Smooth muscle cell of the brain vasculature (primary cell): ENCODE data around the gene RAP1GAP.

Experiments used
- DNase-seq: peaks from one replicate; pipeline ENCODE4 v3.0.0-alpha.2; 2012; ENCODE audit warnings: low read depth, low spot score

Gene RAP1GAP

DNA sequence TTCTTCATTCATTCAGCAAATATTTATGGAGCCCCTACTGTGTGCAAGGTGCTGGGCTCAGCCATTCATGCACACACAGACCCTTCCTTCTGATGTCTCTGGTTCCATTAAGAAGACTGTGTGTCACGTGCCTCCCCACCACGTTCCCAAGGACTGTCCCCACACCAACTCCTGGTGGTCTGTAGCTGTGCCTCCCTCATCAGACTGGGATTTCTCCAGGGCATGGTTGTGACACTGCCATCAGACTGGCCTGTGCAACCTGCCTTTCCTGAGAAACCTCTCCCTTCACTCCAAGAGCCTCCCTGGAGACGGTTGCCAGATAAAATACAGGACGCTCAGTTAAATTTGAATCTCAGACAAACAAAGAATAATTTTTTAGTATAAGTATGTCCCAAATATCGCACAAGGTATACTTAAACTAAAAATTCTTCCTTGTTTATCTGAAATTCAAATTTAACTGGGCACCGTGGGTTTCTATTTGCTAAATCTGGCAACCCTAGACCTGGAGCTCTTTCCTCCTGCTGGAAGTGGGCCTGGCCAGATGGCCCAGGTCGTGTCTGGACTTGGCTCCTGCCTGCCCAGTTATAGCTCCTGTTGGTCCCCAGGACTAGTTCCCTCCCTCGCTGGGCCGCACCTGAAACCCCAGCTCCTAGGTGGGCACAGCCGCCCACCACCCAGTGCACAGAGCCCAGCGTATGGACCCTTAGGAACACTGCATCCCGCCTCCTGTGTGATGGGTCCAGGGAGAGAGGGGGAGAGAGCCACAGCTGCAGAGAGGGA is 76.9 kb downstream of the RAP1GAP start:
- no peak for DNase-seq

- DNase-seq, result no peak
Observed at GRCh38 chr1:21590934-21591333, 78.2 kb downstream of the RAP1GAP start.

- DNase-seq, result no peak
Observed at GRCh38 chr1:21590126-21590880, 78.9 kb downstream of the RAP1GAP start.

DNA sequence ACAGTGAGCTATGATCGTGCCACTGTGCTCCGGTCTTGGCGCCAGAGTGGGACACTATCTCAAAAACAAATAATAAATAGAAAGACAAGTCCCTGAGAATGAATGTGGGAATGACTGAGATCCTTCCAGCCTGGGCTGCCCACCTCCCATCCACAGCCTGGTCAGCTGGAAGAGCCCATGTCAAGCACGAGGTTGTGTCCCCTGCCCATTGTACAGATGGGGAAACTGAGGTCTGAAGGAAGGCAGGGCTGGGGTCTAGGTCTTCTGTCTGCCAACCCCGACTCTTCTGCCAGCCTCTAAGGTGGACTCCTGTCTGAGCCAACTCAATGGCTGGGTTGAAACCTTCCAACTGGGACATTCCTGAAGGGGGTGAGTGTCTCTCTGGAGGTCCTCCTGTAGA is 79.5 kb downstream of the RAP1GAP start:
- no peak for DNase-seq

DNA sequence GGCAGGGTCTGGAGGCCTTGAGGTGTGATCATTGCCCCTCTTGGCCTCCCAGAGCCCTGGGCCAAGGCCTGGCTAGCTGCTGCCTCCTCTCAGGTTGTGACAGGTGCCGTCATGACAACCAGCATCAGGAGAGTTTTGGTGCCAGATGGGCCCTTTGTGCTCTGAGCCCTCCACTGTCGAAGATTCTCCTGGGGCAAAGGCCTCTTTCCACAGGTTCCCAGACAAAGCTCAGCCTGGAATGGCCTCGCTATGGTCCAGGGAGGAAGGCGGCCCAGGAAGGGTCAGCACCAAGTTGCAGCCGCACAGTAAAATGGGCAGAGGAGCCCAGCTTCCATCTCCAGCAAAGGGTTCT is 81.6 kb downstream of the RAP1GAP start:
- DNase-seq, result no peak

DNA sequence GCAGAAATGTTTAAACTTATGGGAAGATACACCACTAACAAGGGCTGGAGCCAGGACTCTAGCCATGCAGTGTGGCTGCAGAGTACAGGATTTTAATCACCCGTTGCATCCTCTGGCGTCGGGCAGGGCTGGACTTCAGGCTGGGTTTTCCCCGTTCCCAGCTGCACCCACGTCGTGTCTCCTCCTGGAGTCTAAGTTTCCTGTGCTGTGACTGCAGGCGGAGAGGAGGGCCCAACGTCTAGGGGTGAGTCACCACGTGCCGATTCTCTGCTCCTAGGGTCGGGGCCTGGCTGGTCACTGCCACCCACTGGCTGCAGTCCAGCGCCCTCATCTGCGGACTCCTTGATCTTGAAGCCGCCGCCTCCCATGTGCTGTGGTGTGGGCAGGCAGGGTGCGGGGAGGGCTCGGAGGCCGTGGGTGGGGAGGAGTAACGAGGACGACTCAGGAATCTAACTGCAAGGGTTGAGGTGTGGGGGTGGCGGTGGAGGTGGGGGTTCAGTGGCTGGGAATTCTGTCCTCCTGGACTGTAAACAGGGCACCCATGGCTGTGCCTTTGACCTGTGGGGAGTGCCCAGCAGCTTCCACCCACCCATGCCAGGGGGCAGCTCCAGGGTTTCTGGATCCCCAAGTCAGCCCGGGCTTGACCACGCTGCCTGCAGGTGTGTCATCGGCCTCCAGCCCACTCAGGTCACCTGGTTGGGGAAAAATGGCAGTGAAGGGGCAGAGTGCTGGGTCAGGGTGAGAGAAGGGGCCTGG is 82.1 kb downstream of the RAP1GAP start:
- no peak for DNase-seq

DNA sequence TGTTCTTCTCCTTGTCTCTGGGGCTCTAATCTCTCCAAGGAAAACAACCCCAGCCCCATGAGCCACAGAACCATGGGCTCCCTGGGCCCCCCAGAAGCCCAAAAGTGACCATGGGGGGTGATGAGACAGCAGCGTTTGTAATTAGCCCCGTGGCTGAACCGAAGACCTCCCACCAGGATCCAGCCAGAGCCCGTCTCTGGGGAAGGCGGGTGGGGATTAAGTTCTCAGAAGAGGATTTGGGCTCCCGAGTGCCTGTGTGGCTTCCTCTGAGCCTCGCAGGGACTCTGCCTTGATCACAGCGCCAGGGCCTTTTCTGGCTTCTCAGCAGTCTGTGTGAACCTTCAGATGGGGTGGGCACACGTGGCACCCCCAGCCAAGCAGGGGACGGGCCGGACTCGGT is 82.9 kb downstream of the RAP1GAP start:
- no peak for DNase-seq

- DNase-seq, result no peak
Observed at GRCh38 chr1:21585037-21585436, 84.1 kb downstream of the RAP1GAP start.

DNA sequence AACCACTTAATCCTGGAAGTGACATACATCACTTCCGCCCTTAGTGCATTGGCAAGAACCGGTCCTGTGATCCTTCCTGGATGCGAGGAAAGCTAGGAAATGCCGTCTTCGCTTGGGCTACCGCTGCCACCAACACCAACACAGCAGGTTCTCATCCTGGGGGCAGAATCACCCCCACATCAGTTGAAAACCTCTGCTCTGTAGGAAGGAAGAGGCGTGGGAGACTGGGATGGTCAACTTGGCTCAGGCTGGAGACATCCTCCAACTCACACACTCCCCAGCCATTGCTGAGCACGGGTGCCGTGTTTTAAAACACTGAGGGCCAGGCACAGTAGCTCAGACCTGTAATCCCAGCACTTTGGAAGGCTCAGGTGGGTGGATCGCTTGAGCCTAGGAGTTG is 85.1 kb downstream of the RAP1GAP start:
- no peak for DNase-seq

GRCh38 chr1:21579791-21580190 is 89.4 kb downstream of the RAP1GAP start:
- DNase-seq, result no peak

GRCh38 chr1:21577933-21578332 is 91.2 kb downstream of the RAP1GAP start:
- no peak for DNase-seq

- DNase-seq, result no peak
Observed at GRCh38 chr1:21577324-21577723, 91.8 kb downstream of the RAP1GAP start.

- DNase-seq, result no peak
Observed at GRCh38 chr1:21576798-21577187, 92.4 kb downstream of the RAP1GAP start.

GRCh38 chr1:21576031-21576797 is 92.9 kb downstream of the RAP1GAP start:
- no peak for DNase-seq

- no peak for DNase-seq
Observed at GRCh38 chr1:21575351-21575942, 93.7 kb downstream of the RAP1GAP start.

GRCh38 chr1:21574466-21575151 is 94.5 kb downstream of the RAP1GAP start:
- DNase-seq, result no peak

- DNase-seq, result no peak
Observed at GRCh38 chr1:21573971-21574465, 95.1 kb downstream of the RAP1GAP start.

DNA sequence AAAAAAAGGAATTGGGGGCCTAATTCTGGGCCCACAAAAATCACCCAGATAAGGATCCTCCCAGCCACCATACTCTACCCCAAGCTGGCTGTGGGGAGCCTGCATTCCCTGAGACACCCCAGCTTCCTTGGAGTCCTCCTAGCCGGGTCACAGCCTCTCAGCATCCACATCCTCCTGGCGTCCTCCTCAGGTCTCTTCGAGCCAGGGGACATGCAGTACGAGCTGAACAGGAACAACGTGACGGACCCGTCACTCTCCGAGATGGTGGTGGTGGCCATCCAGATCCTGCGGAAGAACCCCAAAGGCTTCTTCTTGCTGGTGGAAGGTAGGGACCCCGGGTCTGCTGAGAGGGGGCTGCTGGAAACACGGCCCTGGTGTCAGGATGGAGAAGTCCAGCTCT is 95.7 kb downstream of the RAP1GAP start:
- no peak for DNase-seq

DNA sequence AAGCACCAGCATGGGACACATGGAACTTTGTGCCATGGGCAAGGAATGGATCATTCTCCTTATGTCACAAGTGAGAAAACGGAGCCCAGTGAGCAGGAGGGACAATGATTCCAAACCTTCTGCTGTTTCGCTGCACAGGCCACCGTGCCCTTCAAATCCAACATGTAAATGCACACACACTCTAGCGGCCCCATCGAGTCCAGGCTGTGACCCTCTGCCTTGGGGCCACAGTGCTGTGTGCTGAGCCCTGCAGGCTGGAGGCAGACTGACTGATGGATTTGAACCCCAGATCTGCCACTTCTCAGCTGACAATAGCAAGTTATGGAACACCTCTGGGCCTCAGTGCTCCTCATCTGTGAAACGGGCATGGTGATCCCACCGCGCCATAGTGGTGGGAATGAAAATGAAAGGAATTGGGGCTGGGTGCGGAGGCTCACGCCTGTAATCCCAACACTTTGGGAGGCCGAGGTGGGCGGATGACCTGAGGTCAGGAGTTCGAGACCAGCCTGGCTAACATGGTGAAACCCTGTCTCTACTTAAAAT is 96.4 kb downstream of the RAP1GAP start:
- no peak for DNase-seq

DNA sequence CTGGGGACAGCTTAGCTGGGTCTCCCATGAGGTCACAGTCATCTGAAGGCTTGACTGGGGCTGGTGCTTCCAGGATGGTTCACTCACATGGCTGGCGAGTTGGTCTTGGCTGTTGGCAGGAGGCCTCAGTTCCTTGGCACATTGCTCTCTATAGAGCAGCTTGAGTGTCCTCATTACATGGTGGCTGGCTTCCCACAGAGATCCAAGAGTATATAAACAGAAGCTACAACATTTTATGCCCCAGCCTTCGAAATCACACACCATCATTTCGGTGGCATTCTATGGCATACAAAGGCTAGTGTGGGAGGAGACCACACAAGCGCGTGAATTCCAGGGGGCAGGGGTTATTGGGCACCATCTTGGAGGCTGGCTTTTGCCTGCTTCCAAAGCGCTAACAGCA is 96.9 kb downstream of the RAP1GAP start:
- no peak for DNase-seq
